Measurements from ENCODE around the gene LINC01488. TPM values are rescaled to one million over a fixed set of nuclear protein-coding genes. Genes with fewer than 3 reads are reported as not detected.

LINC01488 gene
- total RNA-seq, 1 donor from 2014 or later: 1.3 TPM

- Mint-ChIP-seq H3K9me3 (ENCODE audit: low read depth) (peaks cover 3% of the 10 kb centered on the region), H3K27ac (no peak overlapping the region), H3K4me1 (ENCODE audit: low read depth) (peaks cover 18% of the 10 kb centered on the region), H3K36me3 (ENCODE audit: insufficient read depth) (no peaks in the 10 kb centered on the region), H3K4me3 (ENCODE audit: low read depth) (no peak overlapping the region), H3K27me3 (peaks cover under 1% of the 10 kb centered on the region)
- TF ChIP-seq CTCF (IDR thresholded peaks at IDR 0.05; ENCODE audit: unreplicated experiment): no peak
- no peak for DNase-seq (ENCODE audit: low spot score, unreplicated experiment)
Observed at GRCh38 chr11:69498614-69499175, 17.2 kb downstream of the LINC01488 start.

- no peak overlapping the region for H3K27ac Mint-ChIP-seq
- no peak overlapping the region for H3K4me3 Mint-ChIP-seq (ENCODE audit: low read depth)
- peaks cover 3% of the 10 kb centered on the region for H3K9me3 Mint-ChIP-seq (ENCODE audit: low read depth)
- no peaks in the 10 kb centered on the region for H3K36me3 Mint-ChIP-seq (ENCODE audit: insufficient read depth)
- no peak for TF ChIP-seq CTCF (IDR thresholded peaks at IDR 0.05; ENCODE audit: unreplicated experiment)
- no peak for DNase-seq (ENCODE audit: low spot score, unreplicated experiment)
- no peaks in the 10 kb centered on the region for H3K27me3 Mint-ChIP-seq
- peaks cover 18% of the 10 kb centered on the region for H3K4me1 Mint-ChIP-seq (ENCODE audit: low read depth)
Observed at GRCh38 chr11:69499186-69499917, 17.9 kb downstream of the LINC01488 start.

GRCh38 chr11:69499918-69500284 lies 18.4 kb downstream of the LINC01488 start:
- H3K27me3 Mint-ChIP-seq: no peaks in the 10 kb centered on the region
- peaks cover 18% of the 10 kb centered on the region for H3K4me1 Mint-ChIP-seq (ENCODE audit: low read depth)
- H3K4me3 Mint-ChIP-seq (ENCODE audit: low read depth): no peak overlapping the region
- no peak for TF ChIP-seq CTCF (IDR thresholded peaks at IDR 0.05; ENCODE audit: unreplicated experiment)
- DNase-seq (ENCODE audit: low spot score, unreplicated experiment): no peak
- H3K36me3 Mint-ChIP-seq (ENCODE audit: insufficient read depth): no peaks in the 10 kb centered on the region
- H3K27ac Mint-ChIP-seq: no peak overlapping the region
- H3K9me3 Mint-ChIP-seq (ENCODE audit: low read depth): peaks cover 3% of the 10 kb centered on the region

- no peak overlapping the region for H3K4me3 Mint-ChIP-seq (ENCODE audit: low read depth)
- TF ChIP-seq CTCF (IDR thresholded peaks at IDR 0.05; ENCODE audit: unreplicated experiment): no peak
- no peaks in the 10 kb centered on the region for H3K27me3 Mint-ChIP-seq
- DNase-seq (ENCODE audit: low spot score, unreplicated experiment): no peak
- no peak overlapping the region for H3K27ac Mint-ChIP-seq
- no peaks in the 10 kb centered on the region for H3K36me3 Mint-ChIP-seq (ENCODE audit: insufficient read depth)
- H3K4me1 Mint-ChIP-seq (ENCODE audit: low read depth): peaks cover 18% of the 10 kb centered on the region
- H3K9me3 Mint-ChIP-seq (ENCODE audit: low read depth): peaks cover 3% of the 10 kb centered on the region
Observed at GRCh38 chr11:69500285-69501120, 19.0 kb downstream of the LINC01488 start.

- Mint-ChIP-seq H3K27ac (no peak overlapping the region), H3K4me1 (ENCODE audit: low read depth) (peaks cover 17% of the 10 kb centered on the region), H3K9me3 (ENCODE audit: low read depth) (peaks cover 4% of the 10 kb centered on the region), H3K4me3 (ENCODE audit: low read depth) (no peak overlapping the region), H3K36me3 (ENCODE audit: insufficient read depth) (no peaks in the 10 kb centered on the region), H3K27me3 (no peaks in the 10 kb centered on the region)
- DNase-seq (ENCODE audit: low spot score, unreplicated experiment): no peak
- TF ChIP-seq CTCF (IDR thresholded peaks at IDR 0.05; ENCODE audit: unreplicated experiment): no peak
Observed at GRCh38 chr11:69501121-69501489, 19.6 kb downstream of the LINC01488 start.

Measured in progenitor cell of endocrine pancreas (in vitro differentiated cells).